ENCODE data around the gene NCBP1. TPM values are rescaled to one million over a fixed set of nuclear protein-coding genes. Genes with fewer than 3 reads are reported as not detected.

Gene NCBP1
- total and polyA plus RNA-seq, 7 donors: 7.8 to 20.2 (median 15.9) TPM

DNA sequence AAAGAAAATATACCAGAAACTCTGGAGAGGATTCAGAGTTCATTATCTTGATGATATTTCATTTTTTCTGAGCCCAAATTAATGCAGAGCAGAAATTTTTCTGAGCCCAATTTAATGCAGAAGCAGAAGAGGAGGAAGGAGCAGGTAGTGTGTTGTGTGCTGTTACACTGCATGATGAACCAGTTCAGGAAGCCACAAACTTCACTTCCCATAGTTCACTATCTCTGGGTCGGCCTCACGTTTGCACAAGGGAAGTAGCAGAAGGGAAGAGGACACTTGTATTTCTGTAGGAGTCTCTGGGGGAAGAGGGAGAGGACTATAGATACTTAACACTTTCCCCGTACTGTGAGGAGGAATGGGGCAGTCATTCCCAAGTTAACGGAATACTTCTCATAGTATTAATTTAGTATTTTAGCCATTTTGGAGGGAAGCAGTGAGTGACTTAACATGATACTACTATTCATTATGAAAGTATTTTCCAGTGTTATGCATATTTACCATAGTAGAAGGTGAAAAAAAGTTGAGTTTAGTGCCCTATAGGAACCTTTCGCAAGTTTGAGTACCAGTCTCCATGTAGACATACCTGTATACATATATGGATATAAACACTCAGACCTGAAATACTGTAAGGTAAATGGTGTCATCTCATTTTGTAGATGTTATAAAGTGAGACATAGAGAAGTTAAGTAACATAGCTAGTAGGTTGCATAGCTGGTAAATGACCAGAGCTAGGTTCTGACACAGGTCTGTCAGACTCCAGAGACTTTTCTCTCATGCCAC is 33.5 kb downstream of the NCBP1 start:
- Histone ChIP-seq H3K4me3 (no peak overlapping the region), H3K9me3 (no peaks in the 10 kb centered on the region), H3K36me3 (peaks cover 30 to 100% (median 74%) of the 10 kb centered on the region in 4 donors), H3K27ac (no peak overlapping the region), H3K4me1 (no peaks in the 10 kb centered on the region), H3K27me3 (no peaks in the 10 kb centered on the region)
- no peak for DNase-seq
- 71 to 88% methylated on average over 5 of the region's 5 CpGs for WGBS, 2 donors
- TF ChIP-seq POLR2A (IDR thresholded peaks at IDR 0.05) (no peak), CTCF (IDR thresholded peaks at IDR 0.05) (no peak), POLR2AphosphoS5 (IDR thresholded peaks at IDR 0.05) (no peak), EP300 (IDR thresholded peaks at IDR 0.05) (no peak)
- intact Hi-C loops (cut with DNase I): no loop called here

DNA sequence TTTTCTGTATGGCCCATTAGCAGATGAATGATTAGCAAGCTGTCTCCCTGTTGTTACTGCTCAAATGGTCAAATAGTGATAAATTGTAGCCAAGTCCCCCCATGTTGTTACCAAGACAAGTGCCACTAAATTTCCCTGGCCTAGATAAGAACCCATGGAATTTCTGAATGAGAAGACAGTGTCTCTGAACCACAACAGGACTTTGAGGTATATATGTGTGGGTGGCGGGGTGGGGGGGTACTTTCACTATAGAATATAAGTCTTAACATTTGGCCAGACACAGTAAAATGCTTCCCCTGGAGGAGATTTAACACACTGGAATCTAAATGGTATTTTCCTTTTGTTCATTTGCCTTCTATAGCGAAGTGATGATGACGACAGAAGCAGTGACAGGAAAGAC is 34.9 kb downstream of the NCBP1 start:
- Histone ChIP-seq H3K36me3 (peaks cover 25 to 100% (median 72%) of the 10 kb centered on the region in 4 donors), H3K27me3 (no peaks in the 10 kb centered on the region), H3K4me1 (no peaks in the 10 kb centered on the region), H3K9me3 (no peaks in the 10 kb centered on the region), H3K4me3 (no peak overlapping the region), H3K27ac (no peak overlapping the region)
- no peak for TF ChIP-seq POLR2AphosphoS5 (IDR thresholded peaks at IDR 0.05)
- no peak for TF ChIP-seq POLR2A (IDR thresholded peaks at IDR 0.05)
- no peak for TF ChIP-seq EP300 (IDR thresholded peaks at IDR 0.05)
- no peak for TF ChIP-seq CTCF (IDR thresholded peaks at IDR 0.05)
- no peak for DNase-seq
- WGBS, 2 donors: 94 to 98% methylated on average over 3 of the region's 3 CpGs
- intact Hi-C loops (cut with DNase I): no loop called here

GRCh38 chr9:97670586-97670985 is 37.0 kb downstream of the NCBP1 start:
- Histone ChIP-seq H3K9me3 (no peaks in the 10 kb centered on the region), H3K27ac (no peak overlapping the region), H3K27me3 (no peaks in the 10 kb centered on the region), H3K36me3 (peaks cover 35 to 100% (median 68%) of the 10 kb centered on the region in 4 donors), H3K4me1 (no peaks in the 10 kb centered on the region), H3K4me3 (no peak overlapping the region)
- DNase-seq: no peak
- intact Hi-C loops (cut with DNase I): no loop called here
- TF ChIP-seq EP300 (IDR thresholded peaks at IDR 0.05): no peak
- no peak for TF ChIP-seq POLR2AphosphoS5 (IDR thresholded peaks at IDR 0.05)
- no peak for TF ChIP-seq POLR2A (IDR thresholded peaks at IDR 0.05)
- TF ChIP-seq CTCF (IDR thresholded peaks at IDR 0.05): no peak
- WGBS, 2 donors: 64 to 83% methylated on average over 3 of the region's 3 CpGs

- intact Hi-C loops (cut with DNase I): no loop called here
- Histone ChIP-seq H3K9me3 (no peaks in the 10 kb centered on the region), H3K36me3 (peaks cover 30 to 98% (median 66%) of the 10 kb centered on the region in 4 donors), H3K4me3 (no peak overlapping the region), H3K4me1 (no peaks in the 10 kb centered on the region), H3K27me3 (no peaks in the 10 kb centered on the region), H3K27ac (no peak overlapping the region)
- DNase-seq: no peak
- 28 to 78% methylated on average over 3 of the region's 3 CpGs for WGBS, 2 donors
- TF ChIP-seq POLR2AphosphoS5 (IDR thresholded peaks at IDR 0.05): no peak
- no peak for TF ChIP-seq EP300 (IDR thresholded peaks at IDR 0.05)
- no peak for TF ChIP-seq CTCF (IDR thresholded peaks at IDR 0.05)
- no peak for TF ChIP-seq POLR2A (IDR thresholded peaks at IDR 0.05)
These were observed 38.8 kb downstream of the NCBP1 start for GRCh38 chr9:97672403-97672802.

Measured in sigmoid colon (tissue), 7 donors.